Endothelial cell of umbilical vein (primary cell): ENCODE data around the gene JAML. TPM values are rescaled to one million over a fixed set of nuclear protein-coding genes. Genes with fewer than 3 reads are reported as not detected.

Experiments
- BruUV-seq: library from RNA; stranded (reverse); fragments of 400-500 nt; replicated peaks from 2 replicates; lab custom pipeline; 2021; lab: Mats Ljungman, UMichigan
- CTCF ChIA-PET: fragments of 300-600, 350-600 bp; sonication (Branson Sonifier 250); formaldehyde crosslinking; loops from one replicate; lab custom pipeline; 2021; ENCODE audit warnings: antibody characterized with exemption, inconsistent platforms; lab: Charles Lee
- POLR2A ChIA-PET: fragments of 300-600, 350-600 bp; sonication (Branson Sonifier 250); formaldehyde crosslinking; loops from one replicate; lab custom pipeline; 2021; ENCODE audit warnings: antibody characterized with exemption, inconsistent platforms; lab: Charles Lee
- DNase-seq: peaks from one replicate; pipeline ENCODE4 v3.0.0-alpha.2; 2011; ENCODE audit warnings: low read depth, low spot score
- FAIRE-seq: peaks from 2 replicates; lab custom pipeline; 2011; peaks lifted over from hg19 to GRCh38; lab: Jason Lieb, UNC
- H2AFZ ChIP-seq: 2 replicates; pipeline ENCODE4 v1.6.0; 2012; ENCODE audit warnings: low read depth, low read length, control low read depth, inconsistent platforms
- H3K27ac ChIP-seq: 2 replicates; pipeline ENCODE4 v1.5.1; 2011; ENCODE audit warnings: low read depth, mild to moderate bottlenecking, control low read depth, low read length, moderate library complexity; ENCODE audit not compliant: insufficient read depth
- H3K27me3 ChIP-seq, 2 experiments: 2 replicates each; pipeline versions ENCODE4 v1.6.0 to v1.6.1; 2011; ENCODE audit warnings: low read length in 2 of 2, mixed read lengths in 1 of 2; ENCODE audit not compliant: control insufficient read depth in 2 of 2, insufficient read depth in 2 of 2
- H3K36me3 ChIP-seq, 2 experiments: 2 replicates in 1 of 2; 3 replicates in 1 of 2; pipeline ENCODE4 v1.5.1; 2011; ENCODE audit warnings: low read length in 2 of 2, mild to moderate bottlenecking in 1 of 2, moderate library complexity in 1 of 2; ENCODE audit not compliant: control insufficient read depth in 2 of 2, insufficient read depth in 2 of 2; ENCODE audit errors: extremely low read depth in 1 of 2
- H3K4me1 ChIP-seq: 3 replicates; pipeline ENCODE4 v1.5.1; 2011; ENCODE audit warnings: mild to moderate bottlenecking, low read length; ENCODE audit not compliant: control insufficient read depth, insufficient read depth; ENCODE audit errors: extremely low read depth
- H3K4me2 ChIP-seq: 2 replicates; pipeline ENCODE4 v1.6.1; 2011; ENCODE audit warnings: low read length, control low read depth, mixed read lengths; ENCODE audit not compliant: insufficient read depth
- H3K4me3 ChIP-seq, 3 experiments: fragments of 200-600 bp in 1 of 3; sonication (generic), shearing (Covaris generic) in 1 of 3; replicated peaks in 1 of 3; 2 replicates each; pipeline ENCODE4 v1.5.1; 2011 to 2016; ENCODE audit warnings: control low read depth in 3 of 3, low read length in 3 of 3, mild to moderate bottlenecking in 2 of 3, inconsistent platforms in 1 of 3, low read depth in 1 of 3, moderate library complexity in 1 of 3; ENCODE audit not compliant: insufficient read depth in 1 of 3
- H3K79me2 ChIP-seq: 2 replicates; pipeline ENCODE4 v1.6.0; 2012; ENCODE audit warnings: low read length, inconsistent platforms; ENCODE audit not compliant: control insufficient read depth, insufficient read depth
- H3K9ac ChIP-seq: replicated peaks from 2 replicates; pipeline ENCODE3; 2011; ENCODE audit warnings: low read length, control low read depth; ENCODE audit not compliant: insufficient read depth; ENCODE audit errors: extremely low read depth
- H3K9me1 ChIP-seq: replicated peaks from 3 replicates; pipeline ENCODE4 v1.6.0; 2011; ENCODE audit warnings: mild to moderate bottlenecking, low read length; ENCODE audit not compliant: control insufficient read depth, insufficient read depth; ENCODE audit errors: extremely low read depth
- H3K9me3 ChIP-seq: replicated peaks from 2 replicates; pipeline ENCODE4 v1.5.1; 2012; ENCODE audit warnings: low read length, inconsistent platforms; ENCODE audit not compliant: control insufficient read depth, insufficient read depth
- H4K20me1 ChIP-seq: replicated peaks from 2 replicates; pipeline ENCODE3; 2011; ENCODE audit warnings: mild to moderate bottlenecking, low read length; ENCODE audit not compliant: control insufficient read depth, insufficient read depth; ENCODE audit errors: extremely low read depth
- EZH2 ChIP-seq: IDR thresholded peaks from 2 replicates; pipeline ENCODE4 v1.6.1; 2012; ENCODE audit warnings: borderline replicate concordance, low read depth, mild to moderate bottlenecking, moderate library complexity, low read length, inconsistent platforms; ENCODE audit not compliant: severe bottlenecking
- FOS ChIP-seq: IDR thresholded peaks from 2 replicates; pipeline ENCODE4 v1.6.1; 2011; ENCODE audit warnings: mild to moderate bottlenecking, low read length, moderate library complexity, borderline replicate concordance; ENCODE audit not compliant: insufficient read depth
- GATA2 ChIP-seq: IDR thresholded peaks from 2 replicates; pipeline ENCODE4 v1.7.0; 2011; ENCODE audit warnings: low read depth, mild to moderate bottlenecking, moderate library complexity, mixed read lengths, low read length; ENCODE audit not compliant: insufficient read length, insufficient read depth
- JUN ChIP-seq: IDR thresholded peaks from 2 replicates; pipeline ENCODE4 v1.6.1; 2011; ENCODE audit warnings: borderline replicate concordance, low read depth; ENCODE audit not compliant: insufficient read length, insufficient read depth
- MAX ChIP-seq: IDR thresholded peaks from 2 replicates; pipeline ENCODE4 v1.6.1; 2011; ENCODE audit not compliant: insufficient read depth, insufficient read length
- MYC ChIP-seq: IDR thresholded peaks from one replicate; pipeline ENCODE4 v1.6.1; 2011; ENCODE audit warnings: mild to moderate bottlenecking, low read depth, low read length
- POLR2A ChIP-seq: IDR thresholded peaks from 2 replicates; pipeline ENCODE4 v1.6.1; 2012; ENCODE audit warnings: low read depth, mild to moderate bottlenecking, control low read depth, low read length
- POLR2AphosphoS5 ChIP-seq: IDR thresholded peaks from 2 replicates; pipeline ENCODE4 v1.6.1; 2012; ENCODE audit warnings: low read depth, mild to moderate bottlenecking, control low read depth, low read length, moderate library complexity; ENCODE audit not compliant: insufficient read depth
- dilution Hi-C: fragments of 300-500 bp; cut with MboI; formaldehyde crosslinking; loops from one replicate; pipeline ENCODE4 v1.15.0; 2019; ENCODE audit warnings: low sequenced_read_pairs; ENCODE audit not compliant: extremely low pct_ligation_motif_present
- intact Hi-C: fragments of 100-400 bp; cut with micrococcal nuclease; formaldehyde crosslinking; loops from one replicate; pipeline ENCODE4 v1.10.0; 2022
- polyA plus RNA-seq, 4 experiments: library from polyadenylated mRNA; depleted of rRNA in 3 of 4; stranded (reverse) in 3 of 4; unstranded in 1 of 4; fragments of >200 nt; gene quantifications; 2 replicates each; pipeline versions ENCODE4 v1.2.1 to v1.2.3, GENCODE V29; 2011 to 2012; ENCODE audit warnings: missing spikeins in 1 of 4
- total RNA-seq: library from RNA; stranded (reverse); gene quantifications from 2 replicates; pipeline ENCODE4 v1.2.3, GENCODE V29; 2021
- TF ChIP-seq, protein P1 (sequence below), 2 donors: IDR thresholded peaks; 1 replicate in 1 of 2; 2 replicates in 1 of 2; pipeline ENCODE4 v1.5.1; 2011; ENCODE audit warnings: low read length in 2 of 2, mild to moderate bottlenecking in 2 of 2, moderate library complexity in 2 of 2, control low read depth in 1 of 2, inconsistent platforms in 1 of 2, low read depth in 1 of 2; ENCODE audit not compliant: insufficient read depth in 1 of 2; ENCODE audit errors: extremely low read depth in 1 of 2

Gene JAML
- total and polyA plus RNA-seq, 2 donors (not counting 3 experiments of a cell fraction or from before 2014, with no cell fraction given): 0.04 to 0.35 TPM

GRCh38 chr11:118167906-118168305 lies 56.9 kb downstream of the JAML start:
- CTCF ChIA-PET: interaction anchor here (1.0 kb wide), 1 partner anchor 360 kb away, joined by 3 read pairs; no protein-coding TSS in a partner anchor
- intact Hi-C loops: no loop called here
- DNase-seq (no peak), FAIRE-seq (no peak)
- no peak overlapping the region for H3K9ac ChIP-seq
- H3K4me2 ChIP-seq: no peak overlapping the region
- BruUV-seq: no TSS peak
- H3K9me3 ChIP-seq: no peaks in the 10 kb centered on the region
- H3K79me2 ChIP-seq: no peaks in the 10 kb centered on the region
- H4K20me1 ChIP-seq: no peaks in the 10 kb centered on the region
- H3K9me1 ChIP-seq: no peaks in the 10 kb centered on the region
- dilution Hi-C loops: no loop called here
- H3K36me3 ChIP-seq: no peaks in the 10 kb centered on the region
- no peaks in the 10 kb centered on the region for H3K4me1 ChIP-seq
- H3K27me3 ChIP-seq: peaks cover 6 to 16% of the 10 kb centered on the region in 2 experiments
- no peak for TF ChIP-seq POLR2A
- no peak for TF ChIP-seq MYC
- TF ChIP-seq, protein P1, sequence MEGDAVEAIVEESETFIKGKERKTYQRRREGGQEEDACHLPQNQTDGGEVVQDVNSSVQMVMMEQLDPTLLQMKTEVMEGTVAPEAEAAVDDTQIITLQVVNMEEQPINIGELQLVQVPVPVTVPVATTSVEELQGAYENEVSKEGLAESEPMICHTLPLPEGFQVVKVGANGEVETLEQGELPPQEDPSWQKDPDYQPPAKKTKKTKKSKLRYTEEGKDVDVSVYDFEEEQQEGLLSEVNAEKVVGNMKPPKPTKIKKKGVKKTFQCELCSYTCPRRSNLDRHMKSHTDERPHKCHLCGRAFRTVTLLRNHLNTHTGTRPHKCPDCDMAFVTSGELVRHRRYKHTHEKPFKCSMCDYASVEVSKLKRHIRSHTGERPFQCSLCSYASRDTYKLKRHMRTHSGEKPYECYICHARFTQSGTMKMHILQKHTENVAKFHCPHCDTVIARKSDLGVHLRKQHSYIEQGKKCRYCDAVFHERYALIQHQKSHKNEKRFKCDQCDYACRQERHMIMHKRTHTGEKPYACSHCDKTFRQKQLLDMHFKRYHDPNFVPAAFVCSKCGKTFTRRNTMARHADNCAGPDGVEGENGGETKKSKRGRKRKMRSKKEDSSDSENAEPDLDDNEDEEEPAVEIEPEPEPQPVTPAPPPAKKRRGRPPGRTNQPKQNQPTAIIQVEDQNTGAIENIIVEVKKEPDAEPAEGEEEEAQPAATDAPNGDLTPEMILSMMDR (IDR thresholded peaks at IDR 0.05; ENCODE audit: extremely low read depth in 1 of 2, insufficient read depth in 1 of 2, low read depth in 1 of 2, low read length in 2 of 2): no peak
- TF ChIP-seq GATA2: no peak
- TF ChIP-seq FOS: no peak
- no peak for TF ChIP-seq MAX
- no peak for TF ChIP-seq POLR2AphosphoS5
- no peak for TF ChIP-seq EZH2
- no peak for TF ChIP-seq JUN
- no peak overlapping the region for H2AFZ ChIP-seq
- H3K27ac ChIP-seq: no peak overlapping the region
- POLR2A ChIA-PET: no interaction called here
- H3K4me3 ChIP-seq: no peak overlapping the region
